ENCODE results near the gene TMCO2.

DNA sequence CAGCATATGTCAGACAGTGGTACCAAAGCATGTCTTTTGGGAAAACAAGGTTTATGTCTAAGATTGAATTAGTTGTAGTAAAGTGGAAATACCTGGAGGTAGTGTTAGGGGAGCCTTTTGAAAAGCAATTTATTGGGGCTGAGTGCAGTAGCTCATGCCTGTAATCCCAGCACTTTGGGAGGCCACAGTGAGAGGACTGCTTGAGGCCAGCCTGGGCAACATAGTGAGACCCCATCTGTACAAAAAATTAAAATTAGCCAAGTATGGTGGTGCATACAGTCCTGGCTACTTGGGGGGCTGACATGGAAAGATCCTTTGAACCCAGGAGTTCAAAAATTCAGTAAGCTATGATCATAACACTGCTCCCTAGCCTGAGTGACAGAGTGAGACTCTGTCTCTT, 17.6 kb downstream of the TMCO2 start:
- TF ChIP-seq, protein P1, sequence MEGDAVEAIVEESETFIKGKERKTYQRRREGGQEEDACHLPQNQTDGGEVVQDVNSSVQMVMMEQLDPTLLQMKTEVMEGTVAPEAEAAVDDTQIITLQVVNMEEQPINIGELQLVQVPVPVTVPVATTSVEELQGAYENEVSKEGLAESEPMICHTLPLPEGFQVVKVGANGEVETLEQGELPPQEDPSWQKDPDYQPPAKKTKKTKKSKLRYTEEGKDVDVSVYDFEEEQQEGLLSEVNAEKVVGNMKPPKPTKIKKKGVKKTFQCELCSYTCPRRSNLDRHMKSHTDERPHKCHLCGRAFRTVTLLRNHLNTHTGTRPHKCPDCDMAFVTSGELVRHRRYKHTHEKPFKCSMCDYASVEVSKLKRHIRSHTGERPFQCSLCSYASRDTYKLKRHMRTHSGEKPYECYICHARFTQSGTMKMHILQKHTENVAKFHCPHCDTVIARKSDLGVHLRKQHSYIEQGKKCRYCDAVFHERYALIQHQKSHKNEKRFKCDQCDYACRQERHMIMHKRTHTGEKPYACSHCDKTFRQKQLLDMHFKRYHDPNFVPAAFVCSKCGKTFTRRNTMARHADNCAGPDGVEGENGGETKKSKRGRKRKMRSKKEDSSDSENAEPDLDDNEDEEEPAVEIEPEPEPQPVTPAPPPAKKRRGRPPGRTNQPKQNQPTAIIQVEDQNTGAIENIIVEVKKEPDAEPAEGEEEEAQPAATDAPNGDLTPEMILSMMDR (IDR thresholded peaks at IDR 0.05 in 4 of 5, conservative IDR thresholded peaks at IDR 0.05 in 1 of 5), result no peak
- TF ChIP-seq POLR2A (IDR thresholded peaks at IDR 0.05), result no peak
